OCI-LY3 (cell line): ENCODE results near the gene JPH3.

Experiments
- H2AFZ ChIP-seq: fragments of 200-600, 300-600 bp; shearing (Covaris generic); 2 replicates; pipeline ENCODE4 v1.6.0; 2014; ENCODE audit warnings: antibody characterized with exemption, low read depth, low read length
- H3K27ac ChIP-seq: fragments of 200-600, 300-600 bp; sonication (generic); 2 replicates; pipeline ENCODE4 v1.5.1; 2014; ENCODE audit warnings: mild to moderate bottlenecking, low read length, moderate library complexity, mixed read lengths
- H3K27me3 ChIP-seq: fragments of 200-600, 300-600 bp; sonication (generic); 2 replicates; pipeline ENCODE4 v1.6.1; 2014; ENCODE audit warnings: low read depth, low read length, mixed read lengths
- H3K36me3 ChIP-seq: fragments of 200-600, 300-600 bp; sonication (generic); replicated peaks from 2 replicates; pipeline ENCODE3; 2014; ENCODE audit warnings: low read depth, low read length, mixed read lengths
- H3K4me1 ChIP-seq: fragments of 300-600, 200-600 bp; sonication (generic); 2 replicates; pipeline ENCODE4 v1.6.1; 2014; ENCODE audit warnings: low read length, mixed read lengths
- H3K4me2 ChIP-seq: fragments of 200-600, 300-600 bp; sonication (generic); 2 replicates; pipeline ENCODE4 v1.6.1; 2014; ENCODE audit warnings: low read length, mixed read lengths
- H3K4me3 ChIP-seq: fragments of 300-600, 200-600 bp; sonication (generic); 2 replicates; pipeline ENCODE4 v1.5.1; 2014; ENCODE audit warnings: antibody characterized with exemption, mild to moderate bottlenecking, low read length, moderate library complexity
- H3K79me2 ChIP-seq: fragments of 300-600, 200-600 bp; shearing (Covaris generic); 2 replicates; pipeline ENCODE4 v1.6.1; 2014; ENCODE audit warnings: mild to moderate bottlenecking, low read length, mixed read lengths
- H3K9ac ChIP-seq: fragments of 300-600, 200-600 bp; shearing (Covaris generic); 2 replicates; pipeline ENCODE4 v1.6.0; 2014; ENCODE audit warnings: mild to moderate bottlenecking, low read length, moderate library complexity
- H3K9me3 ChIP-seq: fragments of 200-600, 300-600 bp; shearing (Covaris generic); 2 replicates; pipeline ENCODE4 v1.6.1; 2014; ENCODE audit warnings: low read length, mixed read lengths; ENCODE audit not compliant: insufficient read depth
- H4K20me1 ChIP-seq: fragments of 200-600, 300-600 bp; sonication (generic); 2 replicates; pipeline ENCODE4 v1.6.1; 2016; ENCODE audit warnings: low read length, mixed read lengths; ENCODE audit not compliant: insufficient read depth
- CTCF ChIP-seq: fragments of 200-600, 300-600 bp; sonication (generic); IDR thresholded peaks from 2 replicates; pipeline ENCODE4 v1.5.1; 2014; ENCODE audit warnings: antibody characterized with exemption, low read length, low read depth
- EZH2phosphoT487 ChIP-seq: fragments of 200-600 bp; shearing (Covaris generic); IDR thresholded peaks from 2 replicates; pipeline ENCODE4 v1.6.1; 2018; ENCODE audit warnings: antibody characterized with exemption, mixed run types, low read depth

Gene JPH3

DNA sequence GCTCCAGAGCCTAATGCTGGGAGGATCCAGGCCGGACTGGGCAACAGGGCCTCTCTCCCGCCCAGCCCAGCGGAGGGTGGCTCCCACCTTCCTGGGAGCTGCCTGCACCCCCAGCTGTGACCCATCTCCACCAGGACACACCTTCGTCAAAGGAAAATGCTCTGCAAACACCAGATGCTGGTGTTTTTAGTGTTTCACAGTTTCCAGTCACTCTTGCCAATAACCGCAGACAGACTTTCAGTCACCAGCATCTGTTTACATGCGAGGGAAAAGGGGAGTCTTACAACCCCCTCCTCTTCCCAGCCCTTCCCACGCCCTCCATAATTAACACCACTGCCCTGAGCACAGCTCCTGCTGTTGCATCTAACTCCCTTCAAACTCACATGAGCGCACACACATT lies 138.1 kb downstream of the JPH3 start:
- Histone ChIP-seq H3K9me3 (no peaks in the 10 kb centered on the region), H4K20me1 (peaks cover 8% of the 10 kb centered on the region; the same call in 1 of the 2 replicates), H3K27ac (no peak overlapping the region), H3K9ac (no peak overlapping the region), H3K4me2 (no peak overlapping the region), H3K36me3 (peaks cover 26% of the 10 kb centered on the region), H3K4me3 (no peak overlapping the region), H3K79me2 (peaks cover 40% of the 10 kb centered on the region), H2AFZ (no peak overlapping the region), H3K4me1 (no peaks in the 10 kb centered on the region), H3K27me3 (no peaks in the 10 kb centered on the region)
- TF ChIP-seq CTCF: no peak

DNA sequence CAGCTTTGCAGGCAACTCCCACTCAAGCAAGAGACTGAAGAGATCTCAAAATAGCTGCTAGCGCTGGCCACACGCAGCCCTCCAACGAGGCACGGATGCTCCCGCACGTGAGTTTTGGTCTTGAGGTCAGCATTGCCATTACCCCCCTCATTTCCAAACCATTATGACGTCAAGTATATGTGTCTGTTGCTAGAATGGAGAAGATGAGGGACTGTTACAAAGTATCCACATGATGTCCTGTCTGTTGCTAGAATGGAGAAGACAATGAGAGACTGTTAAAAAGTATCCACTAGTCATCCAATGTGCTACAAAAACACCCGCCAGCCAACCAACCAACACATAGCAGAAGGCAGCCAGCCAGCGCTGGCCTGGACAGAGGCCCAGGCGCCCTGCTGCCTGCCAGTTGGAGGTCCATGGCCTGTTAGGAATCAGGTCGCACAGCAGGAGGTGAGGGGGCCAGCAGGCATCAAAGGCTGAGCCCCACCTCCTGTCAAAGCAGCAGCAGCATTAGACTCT lies 138.7 kb downstream of the JPH3 start:
- Histone ChIP-seq H3K27me3 (no peaks in the 10 kb centered on the region), H3K4me1 (no peaks in the 10 kb centered on the region), H4K20me1 (peaks cover 8% of the 10 kb centered on the region; the same call in 1 of the 2 replicates), H3K9me3 (no peaks in the 10 kb centered on the region), H3K79me2 (peaks cover 35% of the 10 kb centered on the region), H3K4me2 (no peak overlapping the region), H3K36me3 (peaks cover 25% of the 10 kb centered on the region), H3K9ac (no peak overlapping the region), H3K27ac (no peak overlapping the region), H2AFZ (no peak overlapping the region), H3K4me3 (no peak overlapping the region)
- TF ChIP-seq EZH2phosphoT487: no peak
- no peak for TF ChIP-seq CTCF

DNA sequence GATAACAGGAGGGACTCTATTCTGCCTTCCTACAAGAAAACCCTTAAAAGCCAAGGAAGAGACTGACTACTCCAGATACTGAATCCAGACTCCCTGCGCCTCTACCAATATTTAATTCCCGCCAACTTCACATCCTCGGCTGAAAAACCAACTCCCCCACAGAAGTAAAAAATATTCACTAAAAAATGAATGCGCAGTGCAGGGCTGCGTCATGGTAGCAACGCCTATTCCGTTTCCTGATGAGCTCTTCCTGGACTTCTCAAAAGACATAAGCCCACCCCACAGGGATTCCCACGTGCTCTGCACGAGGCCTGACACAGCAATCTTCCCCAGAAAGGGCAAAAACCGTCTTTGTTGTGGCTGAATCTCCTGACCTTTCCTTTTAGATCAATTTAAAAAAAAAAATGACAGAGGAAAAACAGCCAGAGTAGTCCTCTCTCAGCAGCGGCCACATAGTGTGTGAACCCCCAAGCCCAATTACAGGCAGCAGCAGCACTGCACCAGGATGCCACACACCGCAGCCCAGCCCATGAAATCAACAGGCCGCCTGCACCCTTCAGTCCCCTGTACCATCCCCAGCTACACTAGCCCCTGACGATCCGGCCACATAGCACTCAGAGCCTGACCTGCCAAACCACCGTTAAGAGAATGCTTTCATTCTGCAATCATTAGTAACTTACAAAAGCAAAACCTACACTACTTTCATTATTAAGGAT lies 139.6 kb downstream of the JPH3 start:
- Histone ChIP-seq H3K36me3 (peaks cover 25% of the 10 kb centered on the region), H3K4me1 (no peaks in the 10 kb centered on the region), H3K9ac (no peak overlapping the region), H3K79me2 (peaks cover 29% of the 10 kb centered on the region), H3K9me3 (no peaks in the 10 kb centered on the region), H3K4me3 (no peak overlapping the region), H4K20me1 (peaks cover 8% of the 10 kb centered on the region; the same call in 1 of the 2 replicates), H3K27ac (no peak overlapping the region), H3K4me2 (no peak overlapping the region), H3K27me3 (no peaks in the 10 kb centered on the region), H2AFZ (no peak overlapping the region)
- TF ChIP-seq CTCF: no peak
- TF ChIP-seq EZH2phosphoT487: no peak

DNA sequence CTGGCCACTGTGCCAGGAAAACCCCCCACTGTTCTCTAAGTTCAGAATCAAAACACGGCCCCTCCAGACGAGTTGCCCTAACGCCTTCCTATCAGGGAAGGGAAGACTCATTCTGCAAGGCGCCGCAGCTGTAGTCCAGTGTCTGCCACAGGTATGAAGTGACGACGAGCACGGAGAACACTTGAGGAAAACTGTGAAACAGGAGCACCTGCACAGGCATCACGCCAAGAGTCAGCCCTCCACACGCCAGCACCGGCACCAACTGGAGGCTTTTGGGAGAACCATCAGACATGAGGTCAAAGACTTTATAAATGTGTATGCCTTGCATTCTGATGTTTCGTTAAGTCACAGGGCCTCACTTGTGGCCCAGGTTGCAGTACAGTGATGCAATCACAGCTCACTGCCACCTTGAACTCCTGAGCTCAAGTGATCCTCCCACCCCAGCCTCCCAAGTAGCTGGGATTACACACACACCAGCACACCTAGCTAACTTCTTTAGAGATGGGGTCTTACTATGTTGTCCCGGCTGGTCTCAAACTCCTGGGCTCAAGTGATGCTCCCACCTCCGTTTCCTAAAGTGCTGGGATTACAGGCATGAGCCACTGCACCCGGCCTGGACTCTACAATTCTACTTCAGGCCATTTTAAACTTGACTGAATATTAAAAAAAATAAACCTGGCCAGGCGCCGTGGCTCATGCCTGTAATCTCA lies 140.6 kb downstream of the JPH3 start:
- Histone ChIP-seq H3K79me2 (peaks cover 29% of the 10 kb centered on the region), H3K4me1 (no peaks in the 10 kb centered on the region), H3K27me3 (no peaks in the 10 kb centered on the region), H3K9ac (no peak overlapping the region), H3K27ac (no peak overlapping the region), H4K20me1 (peaks cover 8% of the 10 kb centered on the region; the same call in 1 of the 2 replicates), H3K36me3 (peaks cover 32% of the 10 kb centered on the region), H3K4me2 (no peak overlapping the region), H3K4me3 (no peak overlapping the region), H2AFZ (no peak overlapping the region), H3K9me3 (no peaks in the 10 kb centered on the region)
- TF ChIP-seq CTCF: no peak
- TF ChIP-seq EZH2phosphoT487: no peak
